PC-3 (cell line): Measurements from ENCODE around the gene DCAKD.

Experiments used
- CTCF ChIP-seq: fragments of 300-600 bp; sonication (generic); conservative IDR thresholded peaks from 2 replicates; pipeline ENCODE4 v1.5.1; 2017; ENCODE audit warnings: antibody characterized with exemption, low read depth, mild to moderate bottlenecking, low read length
- EZH2 ChIP-seq: fragments of 300-600 bp; sonication (generic); IDR thresholded peaks from one replicate; pipeline ENCODE4 v1.6.1; 2017; ENCODE audit warnings: antibody characterized with exemption, mild to moderate bottlenecking, low read length; ENCODE audit not compliant: unreplicated experiment
- EZH2phosphoT487 ChIP-seq: fragments of 300-600 bp; sonication (generic); IDR thresholded peaks from 2 replicates; pipeline ENCODE4 v1.6.1; 2018; ENCODE audit warnings: mild to moderate bottlenecking, antibody characterized with exemption, low read length, borderline replicate concordance

DNA sequence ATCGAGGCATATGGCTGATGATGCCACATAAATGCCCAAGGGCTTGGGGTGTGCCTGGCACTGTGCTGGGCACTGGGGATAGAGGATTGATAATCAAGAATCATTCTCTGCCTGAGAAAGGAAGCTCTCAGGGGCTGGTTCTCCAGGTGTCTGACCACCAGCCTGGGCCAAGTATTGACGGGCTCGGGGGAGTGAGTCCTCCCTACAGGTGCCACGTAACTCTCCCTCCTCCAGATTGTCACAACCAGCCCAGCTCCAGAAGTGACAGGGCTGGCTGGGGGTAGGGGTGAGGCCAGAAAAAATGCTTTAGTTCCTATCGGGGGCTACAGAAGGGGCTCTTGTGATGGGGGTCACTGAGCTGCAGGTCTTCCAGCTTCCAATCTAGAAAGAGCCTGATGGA lies 72.6 kb downstream of the DCAKD start:
- TF ChIP-seq CTCF (no peak), EZH2phosphoT487 (no peak), EZH2 (no peak)
